MM.1S (cell line): ENCODE results near the gene SLC2A1.

ENCODE experiments used
- CTCF ChIP-seq: fragments of 300-600 bp; sonication (generic); IDR thresholded peaks from 2 replicates; pipeline ENCODE4 v1.5.1; 2016; ENCODE audit warnings: antibody characterized with exemption, low read length, mixed read lengths
- EZH2 ChIP-seq: fragments of 300-600 bp; sonication (generic); optimal IDR thresholded peaks from 2 replicates; pipeline ENCODE3; 2017; ENCODE audit warnings: low read depth, mild to moderate bottlenecking, antibody characterized with exemption, low read length, mixed read lengths
- EZH2phosphoT487 ChIP-seq: fragments of 300-600 bp; sonication (generic); IDR thresholded peaks from 2 replicates; pipeline ENCODE4 v1.6.1; 2018; ENCODE audit warnings: antibody characterized with exemption, low read length

- TF ChIP-seq CTCF, result no peak
- no peak for TF ChIP-seq EZH2phosphoT487
- TF ChIP-seq EZH2, result no peak
Measured at GRCh38 chr1:42992054-42992571, 33.4 kb upstream of the SLC2A1 start.
